ENCODE data around the gene B3GNT8.

B3GNT8 gene

GRCh38 chr19:41462497-41462896 lies 35.3 kb upstream of the B3GNT8 start:
- H3K79me2 ChIP-seq (ENCODE audit: insufficient read depth, low read length): no peaks in the 10 kb centered on the region
- no peaks in the 10 kb centered on the region for H3K27me3 ChIP-seq (ENCODE audit: insufficient read depth, low read length, poor library complexity, severe bottlenecking)
- H3F3A ChIP-seq (ENCODE audit: low read depth): no peaks in the 10 kb centered on the region
- no peaks in the 10 kb centered on the region for H3K9me2 ChIP-seq (replicated peaks; ENCODE audit: low read depth, low read length)
- H3K4me3 ChIP-seq (ENCODE audit: low read length, poor library complexity, severe bottlenecking): no peak overlapping the region
- no peak overlapping the region for H3K9ac ChIP-seq (ENCODE audit: low read depth, low read length, poor library complexity, severe bottlenecking)
- no peaks in the 10 kb centered on the region for H4K20me1 ChIP-seq (ENCODE audit: insufficient read depth, low read length, poor library complexity, severe bottlenecking)
- no peaks in the 10 kb centered on the region for H3K9me3 ChIP-seq (ENCODE audit: insufficient read depth, low read depth, low read length)
- H3K4me2 ChIP-seq (ENCODE audit: low read depth, low read length, poor library complexity, severe bottlenecking): no peak overlapping the region
- H2AFZ ChIP-seq (ENCODE audit: low read length): no peak overlapping the region
- no peaks in the 10 kb centered on the region for H3K4me1 ChIP-seq (ENCODE audit: insufficient read depth, low read length, poor library complexity, severe bottlenecking)
- no peak for TF ChIP-seq EZH2phosphoT487 (IDR thresholded peaks at IDR 0.05; ENCODE audit: borderline replicate concordance)
- TF ChIP-seq, protein P1, sequence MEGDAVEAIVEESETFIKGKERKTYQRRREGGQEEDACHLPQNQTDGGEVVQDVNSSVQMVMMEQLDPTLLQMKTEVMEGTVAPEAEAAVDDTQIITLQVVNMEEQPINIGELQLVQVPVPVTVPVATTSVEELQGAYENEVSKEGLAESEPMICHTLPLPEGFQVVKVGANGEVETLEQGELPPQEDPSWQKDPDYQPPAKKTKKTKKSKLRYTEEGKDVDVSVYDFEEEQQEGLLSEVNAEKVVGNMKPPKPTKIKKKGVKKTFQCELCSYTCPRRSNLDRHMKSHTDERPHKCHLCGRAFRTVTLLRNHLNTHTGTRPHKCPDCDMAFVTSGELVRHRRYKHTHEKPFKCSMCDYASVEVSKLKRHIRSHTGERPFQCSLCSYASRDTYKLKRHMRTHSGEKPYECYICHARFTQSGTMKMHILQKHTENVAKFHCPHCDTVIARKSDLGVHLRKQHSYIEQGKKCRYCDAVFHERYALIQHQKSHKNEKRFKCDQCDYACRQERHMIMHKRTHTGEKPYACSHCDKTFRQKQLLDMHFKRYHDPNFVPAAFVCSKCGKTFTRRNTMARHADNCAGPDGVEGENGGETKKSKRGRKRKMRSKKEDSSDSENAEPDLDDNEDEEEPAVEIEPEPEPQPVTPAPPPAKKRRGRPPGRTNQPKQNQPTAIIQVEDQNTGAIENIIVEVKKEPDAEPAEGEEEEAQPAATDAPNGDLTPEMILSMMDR (conservative IDR thresholded peaks at IDR 0.05; ENCODE audit: low read length): no peak
- no peaks in the 10 kb centered on the region for H3K36me3 ChIP-seq (ENCODE audit: insufficient read depth, low read length)

GRCh38 chr19:41457241-41457640 lies 30.1 kb upstream of the B3GNT8 start:
- Histone ChIP-seq H2AFZ (ENCODE audit: low read length) (no peak overlapping the region), H3K4me3 (ENCODE audit: low read length, poor library complexity, severe bottlenecking) (no peak overlapping the region), H3K27me3 (ENCODE audit: insufficient read depth, low read length, poor library complexity, severe bottlenecking) (no peaks in the 10 kb centered on the region)

GRCh38 chr19:41456342-41456918 lies 29.3 kb upstream of the B3GNT8 start:
- no peak overlapping the region for H3K9ac ChIP-seq (ENCODE audit: low read depth, low read length, poor library complexity, severe bottlenecking)
- no peaks in the 10 kb centered on the region for H3K9me2 ChIP-seq (replicated peaks; ENCODE audit: low read depth, low read length)
- no peak for TF ChIP-seq EZH2phosphoT487 (IDR thresholded peaks at IDR 0.05; ENCODE audit: borderline replicate concordance)
- TF ChIP-seq, protein P1 (conservative IDR thresholded peaks at IDR 0.05; ENCODE audit: low read length): no peak
- no peak overlapping the region for H3K4me2 ChIP-seq (ENCODE audit: low read depth, low read length, poor library complexity, severe bottlenecking)
- no peak overlapping the region for H2AFZ ChIP-seq (ENCODE audit: low read length)
- no peaks in the 10 kb centered on the region for H3F3A ChIP-seq (ENCODE audit: low read depth)
- H3K4me1 ChIP-seq (ENCODE audit: insufficient read depth, low read length, poor library complexity, severe bottlenecking): no peaks in the 10 kb centered on the region
- H3K36me3 ChIP-seq (ENCODE audit: insufficient read depth, low read length): no peaks in the 10 kb centered on the region
- no peaks in the 10 kb centered on the region for H4K20me1 ChIP-seq (ENCODE audit: insufficient read depth, low read length, poor library complexity, severe bottlenecking)
- no peaks in the 10 kb centered on the region for H3K9me3 ChIP-seq (ENCODE audit: insufficient read depth, low read depth, low read length)
- H3K4me3 ChIP-seq (ENCODE audit: low read length, poor library complexity, severe bottlenecking): no peak overlapping the region
- no peaks in the 10 kb centered on the region for H3K79me2 ChIP-seq (ENCODE audit: insufficient read depth, low read length)
- H3K27me3 ChIP-seq (ENCODE audit: insufficient read depth, low read length, poor library complexity, severe bottlenecking): no peaks in the 10 kb centered on the region

More at GRCh38 chr19:41457241-41457640, 30.1 kb upstream of the B3GNT8 start:
- Histone ChIP-seq H3K9ac (ENCODE audit: low read depth, low read length, poor library complexity, severe bottlenecking) (no peak overlapping the region), H3K9me2 (replicated peaks; ENCODE audit: low read depth, low read length) (no peaks in the 10 kb centered on the region), H3K9me3 (ENCODE audit: insufficient read depth, low read depth, low read length) (no peaks in the 10 kb centered on the region), H3K4me2 (ENCODE audit: low read depth, low read length, poor library complexity, severe bottlenecking) (no peak overlapping the region), H3K4me1 (ENCODE audit: insufficient read depth, low read length, poor library complexity, severe bottlenecking) (no peaks in the 10 kb centered on the region), H4K20me1 (ENCODE audit: insufficient read depth, low read length, poor library complexity, severe bottlenecking) (no peaks in the 10 kb centered on the region), H3K79me2 (ENCODE audit: insufficient read depth, low read length) (no peaks in the 10 kb centered on the region), H3F3A (ENCODE audit: low read depth) (no peaks in the 10 kb centered on the region), H3K36me3 (ENCODE audit: insufficient read depth, low read length) (no peaks in the 10 kb centered on the region)
- TF ChIP-seq EZH2phosphoT487 (IDR thresholded peaks at IDR 0.05; ENCODE audit: borderline replicate concordance): no peak
- TF ChIP-seq, protein P1 (conservative IDR thresholded peaks at IDR 0.05; ENCODE audit: low read length): no peak
